NCI-H2081 (cell line): ENCODE data around the gene NKIRAS2.
"Not testable (repeated sequence)": the region's sequence is repeated elsewhere in the genome, so short reads cannot be mapped to it uniquely, and the experiment has no call there.

ENCODE experiments used
- DNase-seq, 2 experiments: peaks; one replicate each; lab custom pipeline; 2025; lab: John Stamatoyannopoulos, UW

Gene NKIRAS2

DNA sequence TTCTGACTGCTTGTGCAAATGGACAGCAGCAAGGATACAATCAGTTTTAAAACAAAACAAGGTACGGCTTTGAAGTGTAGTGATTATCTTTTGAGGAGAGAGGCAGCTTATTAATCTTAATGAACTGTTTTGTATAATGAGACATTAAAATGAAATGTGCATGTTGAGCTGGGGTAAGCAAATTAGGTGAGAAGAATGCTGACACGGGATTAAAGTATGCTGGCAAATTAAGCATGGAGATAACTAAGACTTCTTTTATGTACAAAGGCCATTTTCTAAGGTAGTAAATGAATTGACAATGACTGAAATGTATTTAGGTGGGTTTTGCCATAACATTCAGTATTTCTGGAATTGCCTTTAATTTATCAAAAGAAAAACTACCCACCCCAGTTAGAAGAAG is 21.4 kb upstream of the NKIRAS2 start:
- no peak for DNase-seq

DNA sequence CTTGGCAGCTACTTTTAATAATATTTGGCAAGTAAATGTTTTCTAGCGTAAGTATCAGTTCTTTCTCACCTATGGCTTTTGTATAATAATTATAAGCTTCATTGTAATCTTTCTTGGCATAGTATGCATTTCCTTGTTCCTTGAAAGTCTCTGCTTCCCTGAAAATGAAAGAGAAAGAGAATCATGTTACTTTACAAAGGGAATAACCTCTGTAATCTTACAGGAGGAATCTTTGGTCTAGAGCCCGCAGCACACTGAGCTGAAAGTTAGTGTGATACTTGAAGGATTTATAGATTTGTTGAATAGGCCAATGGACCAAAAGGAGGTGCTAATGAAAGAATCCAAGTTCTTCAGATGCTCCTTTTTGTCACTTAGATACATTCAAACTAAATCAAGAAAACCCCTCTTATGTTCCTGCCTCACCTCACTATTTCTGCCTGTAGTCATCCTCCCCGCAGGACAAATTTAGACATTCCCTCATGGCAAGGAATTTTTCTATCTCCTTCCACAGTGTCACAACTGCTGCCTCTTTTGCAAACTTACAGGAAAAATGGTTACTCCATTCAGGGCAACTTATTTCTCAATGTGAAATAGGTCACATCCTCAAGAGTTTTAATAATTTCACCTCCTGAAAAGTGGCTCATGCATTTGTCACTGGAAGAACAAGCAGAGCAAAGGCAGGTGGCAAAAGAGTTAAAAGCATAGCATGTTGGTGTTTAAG is 19.3 kb upstream of the NKIRAS2 start:
- no peak for DNase-seq

DNA sequence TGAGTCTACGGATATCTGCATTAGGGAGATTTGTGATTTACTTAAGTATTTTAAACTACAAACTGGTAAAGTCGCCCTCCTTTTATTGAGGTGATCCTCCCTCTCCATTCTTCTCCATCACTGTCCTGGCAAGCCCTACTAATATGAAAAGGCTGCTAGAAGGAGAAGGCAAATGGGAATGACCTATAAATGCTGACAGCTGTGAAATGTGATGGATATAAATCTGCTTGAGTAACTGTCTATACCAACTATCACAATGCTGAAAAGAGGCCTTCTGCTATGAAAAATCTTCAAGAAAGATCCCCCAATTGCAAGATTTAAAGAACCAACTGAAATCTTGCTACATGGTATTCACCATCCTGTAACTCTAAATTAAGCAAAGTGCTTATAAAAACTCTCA is 18.2 kb upstream of the NKIRAS2 start:
- no peak for DNase-seq

DNA sequence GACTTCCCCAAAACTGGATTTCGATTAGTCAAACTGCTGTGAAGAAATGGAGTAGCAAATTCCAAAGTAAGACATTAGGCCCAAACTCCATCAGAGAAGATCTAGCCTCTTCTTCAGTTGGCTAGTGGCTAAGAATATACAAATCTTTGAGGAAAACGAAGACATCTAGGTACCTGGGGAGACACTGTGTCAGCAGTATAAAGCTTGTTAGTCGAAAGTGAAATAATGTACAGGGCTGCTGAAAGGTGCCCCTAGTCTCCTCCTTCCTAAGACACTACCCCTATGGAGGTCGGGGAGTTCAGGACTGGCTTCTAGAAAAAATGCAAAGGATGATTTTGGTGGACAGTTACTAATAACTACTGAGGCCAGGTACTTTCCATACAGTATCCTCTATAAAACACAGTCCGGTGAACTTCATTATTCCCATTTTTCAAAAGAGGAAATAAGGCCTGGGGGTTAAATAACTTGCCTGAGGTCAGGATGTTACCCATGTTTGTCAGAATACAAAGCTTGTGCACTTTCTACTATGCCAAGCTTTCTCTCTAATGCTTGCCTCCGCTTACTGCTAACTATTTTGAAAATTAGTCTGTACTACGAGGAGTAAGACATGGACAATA is 17.6 kb upstream of the NKIRAS2 start:
- no peak for DNase-seq

DNA sequence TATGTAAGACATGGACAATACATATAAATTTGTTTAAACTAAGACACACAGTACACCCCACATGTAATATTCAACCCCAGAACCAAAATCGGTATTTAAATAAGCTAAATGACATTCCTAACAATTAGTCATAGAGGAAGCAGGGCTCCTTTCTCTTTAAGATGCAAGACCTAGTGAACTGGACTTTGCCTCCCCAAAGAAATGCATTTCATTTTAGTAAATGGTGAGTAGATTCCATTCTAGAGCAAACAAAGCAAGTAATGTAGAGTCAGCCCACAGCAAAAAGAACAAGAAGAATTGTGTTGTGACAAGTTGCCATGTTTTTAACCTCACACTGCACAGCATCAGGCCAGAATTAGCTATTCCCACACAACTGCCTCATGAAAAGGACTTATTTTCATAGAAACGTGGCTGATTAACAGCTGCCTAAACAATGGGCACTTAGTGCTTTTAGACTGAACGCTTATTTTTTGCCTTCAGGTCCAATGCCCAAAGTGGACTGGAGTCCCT is 17.0 kb upstream of the NKIRAS2 start:
- DNase-seq: no peak

DNA sequence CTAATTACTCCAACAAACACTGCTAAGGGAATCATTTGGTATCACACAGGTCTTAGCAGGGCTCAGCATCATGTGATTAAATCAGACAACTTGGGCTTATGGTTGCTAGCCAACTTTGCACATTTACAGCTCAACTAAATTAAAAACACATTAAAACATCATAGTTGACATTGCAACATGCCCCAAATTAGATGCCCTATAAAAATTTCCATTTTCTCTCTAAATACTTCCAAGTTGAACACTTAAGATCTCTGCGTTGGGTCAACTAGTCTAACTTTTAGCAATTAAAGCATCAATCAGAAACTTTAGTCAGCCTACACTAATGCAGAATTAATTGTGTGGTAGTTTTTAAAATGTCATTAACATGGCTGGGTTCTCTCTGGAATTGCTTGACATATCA is 14.7 kb upstream of the NKIRAS2 start:
- no peak for DNase-seq

DNA sequence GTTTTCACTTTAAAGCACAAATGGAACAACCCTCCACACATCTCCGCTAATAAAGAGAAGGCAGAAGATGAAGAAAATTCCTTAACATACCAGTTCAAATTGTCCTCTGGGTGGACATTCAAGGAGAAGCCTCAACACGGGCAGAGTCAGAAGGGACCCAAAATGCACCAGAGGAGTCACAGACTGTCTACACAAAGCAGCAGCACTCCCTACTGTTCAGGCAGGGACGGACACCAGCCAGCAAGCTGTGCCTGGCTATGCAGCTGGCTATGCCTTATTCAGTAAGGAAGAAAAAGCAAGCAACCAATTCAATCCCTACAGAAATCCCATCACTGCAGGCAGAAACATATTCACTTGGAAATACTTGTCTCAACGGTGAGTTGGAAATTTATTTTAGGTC is 10.7 kb upstream of the NKIRAS2 start:
- DNase-seq: no peak

DNA sequence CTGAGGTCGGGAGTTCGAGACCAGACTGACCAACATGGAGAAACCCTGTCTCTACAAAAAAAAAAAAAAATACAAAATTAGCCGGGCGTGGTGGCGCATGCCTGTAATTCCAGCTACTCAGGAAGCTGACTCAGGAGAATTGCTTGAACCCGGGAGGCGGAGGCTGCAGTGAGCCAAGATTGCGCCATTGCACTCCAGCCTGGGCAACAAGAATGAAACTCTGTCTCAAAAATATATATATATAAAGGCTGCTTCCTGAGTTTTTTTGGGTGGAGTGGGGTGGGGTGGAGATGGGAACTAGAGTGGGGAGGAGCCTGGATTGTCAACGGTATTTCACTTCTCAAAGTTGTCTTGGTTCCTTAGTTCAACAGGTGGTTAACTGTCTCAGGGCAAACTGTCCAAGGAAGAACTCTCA is 9.6 kb upstream of the NKIRAS2 start:
- not testable (repeated sequence) for DNase-seq

DNA sequence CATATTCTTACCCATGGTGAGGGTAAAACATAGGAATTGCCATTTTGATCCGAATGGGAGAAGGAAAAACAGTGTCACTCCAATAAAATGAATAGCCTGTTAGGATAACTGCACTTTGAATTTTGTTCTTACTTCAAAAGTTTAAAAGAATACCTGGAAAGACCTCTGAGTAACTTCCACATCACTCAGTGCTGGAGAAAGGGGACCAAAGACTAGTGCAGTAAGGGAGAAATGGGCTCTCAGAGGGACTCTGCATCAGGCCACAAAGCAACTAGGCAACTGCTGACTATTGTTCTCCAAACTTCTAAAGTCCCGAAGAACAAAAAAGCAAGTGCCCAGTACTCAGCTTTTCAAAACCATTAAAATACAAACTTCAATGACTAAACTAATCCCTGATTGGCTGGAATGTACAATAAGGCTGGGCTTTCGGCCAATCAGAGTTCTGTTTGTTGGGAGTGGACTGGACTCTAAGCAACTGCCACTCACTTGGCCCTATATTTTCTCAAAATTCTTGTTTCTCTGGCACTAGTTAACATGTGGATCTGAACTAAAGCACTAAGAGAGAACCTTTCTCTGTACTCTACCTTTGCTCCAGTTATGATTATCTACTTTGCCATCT is 8.9 kb upstream of the NKIRAS2 start:
- no peak for DNase-seq

DNA sequence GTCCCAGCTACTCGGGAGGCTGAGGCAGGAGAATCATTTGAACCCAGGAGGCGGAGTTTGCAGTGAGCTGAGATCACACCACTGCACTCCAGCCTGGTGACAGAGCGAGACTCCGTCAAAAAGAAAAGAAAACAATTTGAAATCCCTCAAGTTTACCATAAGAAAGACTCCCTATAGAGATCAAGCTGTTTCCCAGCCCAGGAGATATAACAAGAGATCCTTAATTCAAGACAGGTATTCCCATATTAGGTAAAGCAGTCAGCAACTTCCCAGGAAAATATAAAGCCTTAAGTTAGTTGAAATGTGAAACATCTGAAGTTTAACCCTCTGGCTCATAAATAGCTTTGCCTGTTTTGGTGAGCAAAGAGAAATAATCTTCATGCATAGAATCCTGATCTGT is 7.5 kb upstream of the NKIRAS2 start:
- not testable (repeated sequence) for DNase-seq

DNA sequence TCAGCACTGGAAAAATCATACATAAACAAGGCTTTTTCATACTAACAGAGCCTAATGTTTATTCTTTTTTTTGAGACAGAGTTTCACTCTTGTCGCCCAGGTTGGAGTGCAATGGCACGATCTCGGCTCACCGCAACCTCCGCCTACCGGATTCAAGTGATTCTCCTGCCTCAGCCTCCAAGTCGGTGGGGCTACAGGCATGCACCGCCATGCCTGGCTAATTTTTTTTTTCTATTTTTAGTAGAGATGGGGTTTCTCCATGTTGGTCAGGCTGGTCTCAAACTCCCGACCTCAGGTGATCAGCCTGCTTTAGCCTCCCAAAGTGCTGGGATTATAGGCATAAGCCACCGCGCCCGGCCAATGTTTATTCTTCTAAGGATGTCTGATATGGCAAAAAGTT is 6.2 kb upstream of the NKIRAS2 start:
- DNase-seq: not testable (repeated sequence)

DNA sequence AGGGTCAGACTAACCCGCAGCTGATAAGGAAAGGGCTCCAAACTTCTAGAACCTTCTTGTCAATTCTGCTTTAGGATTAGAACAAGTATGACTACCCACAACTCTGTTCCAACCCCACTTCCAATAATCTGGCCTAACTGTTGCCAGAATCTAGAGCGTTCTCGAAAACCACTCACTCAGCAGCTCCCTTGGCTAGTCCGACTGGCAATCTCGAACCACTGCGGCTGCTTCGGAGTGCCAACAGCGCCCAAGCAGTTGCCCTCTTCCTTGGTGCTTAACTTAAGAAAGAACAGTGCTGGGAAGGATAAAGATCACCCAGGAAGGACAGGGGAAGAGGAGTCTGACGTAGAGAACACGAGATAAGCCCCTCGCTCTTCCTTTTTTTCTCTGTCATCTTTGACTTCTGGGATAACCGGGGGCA is 3.5 kb upstream of the NKIRAS2 start:
- DNase-seq: peak in 1 of 2 experiments; percentile 33

DNA sequence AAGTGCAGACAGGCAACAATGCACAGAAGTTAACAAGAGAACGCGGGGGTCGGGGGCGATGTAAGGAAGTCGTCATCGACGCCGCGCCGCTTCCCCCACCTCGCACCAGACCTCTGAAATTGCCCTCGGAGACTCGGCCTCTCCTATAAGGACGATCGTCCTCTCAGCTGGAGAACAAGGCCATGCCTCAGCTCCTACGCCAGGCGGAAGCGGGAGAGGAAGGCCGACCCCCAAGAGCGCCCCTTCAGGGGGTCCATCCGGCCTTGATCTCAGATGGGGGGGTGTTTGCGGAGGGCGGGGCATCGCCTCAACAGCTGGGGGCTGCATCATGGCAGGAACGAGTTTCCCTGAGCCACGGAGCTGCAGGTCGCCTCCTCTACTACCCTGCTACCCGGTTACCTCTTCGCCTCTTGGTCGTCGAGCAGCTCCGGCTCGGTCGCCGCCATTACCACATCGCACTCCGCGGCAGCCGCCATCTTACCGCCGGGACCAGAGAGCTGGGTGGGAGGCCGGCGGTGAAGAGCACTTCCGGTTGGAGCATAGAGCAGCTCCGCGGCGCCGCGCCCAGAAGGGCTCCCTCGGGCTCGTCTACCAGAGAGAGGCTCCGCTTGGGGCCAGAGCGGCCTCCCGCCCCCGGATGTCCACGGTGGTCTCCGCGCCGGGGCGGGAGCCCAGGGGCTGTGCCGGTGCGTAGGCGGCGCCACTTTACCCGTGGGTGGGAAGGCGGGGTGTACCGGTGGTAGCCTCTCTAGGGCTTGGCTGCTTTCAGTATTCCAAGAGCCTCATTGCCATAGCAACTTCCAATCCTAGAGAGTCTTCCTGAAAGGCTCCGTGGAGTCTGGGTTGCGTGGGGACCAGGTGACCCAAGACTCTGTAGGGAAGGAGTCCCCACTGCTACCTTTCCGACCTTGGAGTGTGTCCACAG is 2.7 kb upstream of the NKIRAS2 start, which contains the start of gene DNAJC7:
DNAJC7 (minus strand) TSS at position 499 of the 925 bp plus-strand sequence; CDS start at position 476, 23 bp downstream.
- peak; percentile 96 to 98 for DNase-seq

DNA sequence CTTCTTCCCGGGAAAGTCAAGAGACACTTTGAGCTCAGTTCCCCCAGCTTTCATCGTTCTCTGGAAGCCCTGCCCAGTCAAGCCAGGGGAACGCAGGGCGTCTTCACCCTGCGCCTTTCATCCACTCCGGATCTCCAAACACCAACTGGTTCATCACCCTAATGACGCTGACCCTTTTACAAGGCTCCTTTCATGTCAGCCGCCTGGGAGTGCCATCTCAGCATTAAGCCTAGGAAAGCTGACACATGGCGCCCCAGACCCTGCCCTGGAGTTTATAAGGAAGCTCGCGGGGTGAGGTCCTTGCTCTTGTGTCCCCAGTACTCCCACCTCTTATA is 2.1 kb upstream of the NKIRAS2 start:
- DNase-seq: no peak

DNA sequence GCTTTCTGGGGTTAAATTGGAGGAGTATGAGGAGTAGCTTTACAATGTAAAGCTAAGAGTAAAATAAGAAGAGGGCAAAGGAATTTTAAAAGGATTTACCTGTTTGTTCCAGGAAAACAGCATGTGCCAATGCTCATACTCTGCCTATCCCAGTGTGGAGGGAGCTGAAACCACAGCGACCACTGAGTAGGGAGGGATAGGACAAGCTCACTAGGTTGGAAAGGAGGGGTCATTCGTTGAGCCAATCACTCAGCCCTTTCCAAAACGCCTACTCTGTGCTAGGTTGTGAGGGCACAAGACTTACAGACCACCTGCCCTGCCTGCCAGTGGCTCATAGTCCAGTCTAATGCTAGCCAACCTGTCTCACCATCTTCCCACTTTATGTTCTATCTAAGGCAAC is 1.6 kb upstream of the NKIRAS2 start:
- DNase-seq: peak in 1 of 2 experiments; percentile 19

DNA sequence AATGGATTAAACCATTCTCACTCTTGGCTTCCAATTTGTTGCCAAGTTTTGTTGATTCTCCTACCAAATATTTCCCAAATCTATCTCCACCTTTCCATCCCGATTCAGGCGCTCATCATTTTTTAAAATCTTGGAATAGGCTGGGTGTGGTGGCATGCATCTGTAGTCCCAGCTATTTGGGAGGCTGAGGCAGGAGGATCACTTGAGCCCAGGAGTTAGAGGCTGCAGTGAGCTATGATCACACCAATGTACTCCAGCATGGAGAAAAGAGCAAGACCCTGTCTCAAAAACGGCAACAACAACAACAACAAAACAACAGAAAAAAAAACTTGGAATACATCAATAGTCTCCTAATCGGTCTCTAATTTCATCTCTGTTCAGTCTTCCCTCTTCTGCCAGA is 902 bp upstream of the NKIRAS2 start:
- no peak for DNase-seq

DNA sequence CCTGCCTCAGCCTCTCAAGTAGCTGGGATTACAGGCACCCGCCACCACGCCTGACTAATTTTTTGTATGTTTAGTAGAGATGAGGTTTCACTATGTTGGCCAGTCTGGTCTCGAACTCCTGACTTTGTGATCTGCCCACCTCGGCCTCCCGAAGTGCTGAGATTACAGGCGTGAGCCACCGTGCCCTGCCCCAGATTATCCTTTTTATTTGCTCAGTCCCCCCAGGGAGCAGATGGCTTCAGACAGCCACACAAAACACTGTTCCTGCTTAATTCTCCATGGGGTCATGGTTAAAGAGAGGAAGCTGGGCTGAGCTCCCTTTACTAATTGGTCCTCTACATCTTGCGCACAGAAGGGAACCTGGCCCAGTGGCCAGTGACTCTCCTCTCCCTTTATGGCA is 955 bp downstream of the NKIRAS2 start:
- DNase-seq: not testable (repeated sequence)

DNA sequence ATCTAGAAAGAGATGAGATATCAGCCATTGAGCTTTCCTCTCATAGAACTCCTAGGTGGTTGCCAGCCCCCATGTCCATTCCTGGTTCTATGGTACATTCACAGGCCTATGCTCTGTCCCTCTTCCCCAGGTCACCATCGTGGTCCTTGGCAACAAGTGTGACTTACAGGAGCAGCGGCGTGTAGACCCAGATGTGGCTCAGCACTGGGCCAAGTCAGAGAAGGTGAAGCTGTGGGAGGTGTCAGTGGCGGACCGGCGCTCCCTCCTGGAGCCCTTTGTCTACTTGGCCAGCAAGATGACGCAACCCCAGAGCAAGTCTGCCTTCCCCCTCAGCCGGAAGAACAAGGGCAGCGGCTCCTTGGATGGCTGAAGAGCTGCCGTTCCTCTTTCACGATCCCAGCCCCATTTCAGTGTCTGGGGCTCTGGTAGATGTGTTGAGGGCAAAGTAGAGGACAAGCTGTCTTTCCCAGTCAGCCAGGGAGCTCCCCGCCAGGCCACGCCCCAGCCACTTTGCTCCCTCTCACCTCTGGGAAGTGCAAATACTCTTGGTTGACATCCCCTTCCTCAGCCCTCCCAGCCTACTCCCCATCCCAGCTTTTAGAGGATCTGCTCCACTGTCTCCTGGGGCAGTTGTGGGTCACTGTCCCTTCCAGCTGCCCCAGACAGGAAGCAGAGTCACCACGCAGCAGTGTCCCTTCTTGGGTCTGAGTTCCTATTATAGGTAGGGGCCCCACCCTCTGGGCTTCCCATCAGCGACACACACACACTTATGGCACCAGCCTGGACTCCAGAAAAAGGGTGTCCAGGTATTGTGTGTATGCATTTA is 3.8 kb downstream of the NKIRAS2 start:
- DNase-seq: no peak

DNA sequence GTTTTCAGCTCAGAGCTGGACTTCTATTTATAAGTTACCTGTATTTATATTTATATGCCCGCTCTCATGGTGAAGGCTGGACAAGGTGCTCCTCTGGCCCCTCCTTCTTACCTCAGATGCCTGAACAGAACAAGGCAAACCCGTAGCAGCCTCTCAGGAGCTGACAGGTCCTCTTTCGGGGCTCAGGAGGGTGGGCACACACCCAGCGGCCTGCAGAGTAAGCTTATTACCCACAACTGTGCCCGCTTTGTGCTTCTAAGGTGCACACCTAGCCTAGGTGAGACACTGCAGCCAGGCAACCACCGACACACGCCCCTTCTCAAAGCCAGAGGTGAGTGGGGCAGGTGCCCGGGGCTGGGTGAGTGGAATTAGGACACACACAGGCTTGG is 5.3 kb downstream of the NKIRAS2 start:
- no peak for DNase-seq

DNA sequence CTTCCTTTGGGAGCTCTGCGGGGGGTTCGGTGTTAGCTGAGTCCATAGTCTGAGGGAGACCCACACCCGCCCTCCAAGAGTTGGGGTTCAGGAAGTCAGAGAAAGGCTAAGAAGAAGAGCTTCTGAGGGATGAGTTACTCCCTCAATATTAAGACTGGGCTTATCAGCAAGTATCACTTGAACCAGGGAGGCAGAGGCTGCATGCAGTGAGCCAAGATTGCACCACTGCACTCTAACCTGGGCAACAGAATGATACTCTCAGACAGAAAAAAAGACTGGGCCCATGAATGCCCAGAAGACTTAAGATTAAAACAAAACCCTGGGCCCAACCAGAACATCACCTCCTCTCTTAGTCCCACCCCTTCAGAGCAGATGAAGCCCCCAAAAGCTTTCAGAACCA is 6.0 kb downstream of the NKIRAS2 start:
- no peak for DNase-seq
